Endothelial cell of umbilical vein (primary cell): ENCODE measurements around the gene AFTPH. TPM values are rescaled to one million over a fixed set of nuclear protein-coding genes. Genes with fewer than 3 reads are reported as not detected.

Source experiments
- BruUV-seq: library from RNA; stranded (reverse); fragments of 400-500 nt; replicated peaks from 2 replicates; lab custom pipeline; 2021; lab: Mats Ljungman, UMichigan
- CTCF ChIA-PET: fragments of 300-600, 350-600 bp; sonication (Branson Sonifier 250); formaldehyde crosslinking; loops from one replicate; lab custom pipeline; 2021; ENCODE audit warnings: antibody characterized with exemption, inconsistent platforms; lab: Charles Lee
- POLR2A ChIA-PET: fragments of 300-600, 350-600 bp; sonication (Branson Sonifier 250); formaldehyde crosslinking; loops from one replicate; lab custom pipeline; 2021; ENCODE audit warnings: antibody characterized with exemption, inconsistent platforms; lab: Charles Lee
- DNase-seq: peaks from one replicate; pipeline ENCODE4 v3.0.0-alpha.2; 2011; ENCODE audit warnings: low read depth, low spot score
- FAIRE-seq: peaks from 2 replicates; lab custom pipeline; 2011; peaks lifted over from hg19 to GRCh38; lab: Jason Lieb, UNC
- H2AFZ ChIP-seq: 2 replicates; pipeline ENCODE4 v1.6.0; 2012; ENCODE audit warnings: low read depth, low read length, control low read depth, inconsistent platforms
- H3K27ac ChIP-seq: 2 replicates; pipeline ENCODE4 v1.5.1; 2011; ENCODE audit warnings: low read depth, mild to moderate bottlenecking, control low read depth, low read length, moderate library complexity; ENCODE audit not compliant: insufficient read depth
- H3K27me3 ChIP-seq, 2 experiments: 2 replicates each; pipeline versions ENCODE4 v1.6.0 to v1.6.1; 2011; ENCODE audit warnings: low read length in 2 of 2, mixed read lengths in 1 of 2; ENCODE audit not compliant: control insufficient read depth in 2 of 2, insufficient read depth in 2 of 2
- H3K36me3 ChIP-seq, 2 experiments: 2 replicates in 1 of 2; 3 replicates in 1 of 2; pipeline ENCODE4 v1.5.1; 2011; ENCODE audit warnings: low read length in 2 of 2, mild to moderate bottlenecking in 1 of 2, moderate library complexity in 1 of 2; ENCODE audit not compliant: control insufficient read depth in 2 of 2, insufficient read depth in 2 of 2; ENCODE audit errors: extremely low read depth in 1 of 2
- H3K4me1 ChIP-seq: 3 replicates; pipeline ENCODE4 v1.5.1; 2011; ENCODE audit warnings: mild to moderate bottlenecking, low read length; ENCODE audit not compliant: control insufficient read depth, insufficient read depth; ENCODE audit errors: extremely low read depth
- H3K4me2 ChIP-seq: 2 replicates; pipeline ENCODE4 v1.6.1; 2011; ENCODE audit warnings: low read length, control low read depth, mixed read lengths; ENCODE audit not compliant: insufficient read depth
- H3K4me3 ChIP-seq, 3 experiments: fragments of 200-600 bp in 1 of 3; sonication (generic), shearing (Covaris generic) in 1 of 3; replicated peaks in 1 of 3; 2 replicates each; pipeline ENCODE4 v1.5.1; 2011 to 2016; ENCODE audit warnings: control low read depth in 3 of 3, low read length in 3 of 3, mild to moderate bottlenecking in 2 of 3, inconsistent platforms in 1 of 3, low read depth in 1 of 3, moderate library complexity in 1 of 3; ENCODE audit not compliant: insufficient read depth in 1 of 3
- H3K79me2 ChIP-seq: 2 replicates; pipeline ENCODE4 v1.6.0; 2012; ENCODE audit warnings: low read length, inconsistent platforms; ENCODE audit not compliant: control insufficient read depth, insufficient read depth
- H3K9ac ChIP-seq: replicated peaks from 2 replicates; pipeline ENCODE3; 2011; ENCODE audit warnings: low read length, control low read depth; ENCODE audit not compliant: insufficient read depth; ENCODE audit errors: extremely low read depth
- H3K9me1 ChIP-seq: replicated peaks from 3 replicates; pipeline ENCODE4 v1.6.0; 2011; ENCODE audit warnings: mild to moderate bottlenecking, low read length; ENCODE audit not compliant: control insufficient read depth, insufficient read depth; ENCODE audit errors: extremely low read depth
- H3K9me3 ChIP-seq: replicated peaks from 2 replicates; pipeline ENCODE4 v1.5.1; 2012; ENCODE audit warnings: low read length, inconsistent platforms; ENCODE audit not compliant: control insufficient read depth, insufficient read depth
- H4K20me1 ChIP-seq: replicated peaks from 2 replicates; pipeline ENCODE3; 2011; ENCODE audit warnings: mild to moderate bottlenecking, low read length; ENCODE audit not compliant: control insufficient read depth, insufficient read depth; ENCODE audit errors: extremely low read depth
- EZH2 ChIP-seq: IDR thresholded peaks from 2 replicates; pipeline ENCODE4 v1.6.1; 2012; ENCODE audit warnings: borderline replicate concordance, low read depth, mild to moderate bottlenecking, moderate library complexity, low read length, inconsistent platforms; ENCODE audit not compliant: severe bottlenecking
- FOS ChIP-seq: IDR thresholded peaks from 2 replicates; pipeline ENCODE4 v1.6.1; 2011; ENCODE audit warnings: mild to moderate bottlenecking, low read length, moderate library complexity, borderline replicate concordance; ENCODE audit not compliant: insufficient read depth
- GATA2 ChIP-seq: IDR thresholded peaks from 2 replicates; pipeline ENCODE4 v1.7.0; 2011; ENCODE audit warnings: low read depth, mild to moderate bottlenecking, moderate library complexity, mixed read lengths, low read length; ENCODE audit not compliant: insufficient read length, insufficient read depth
- JUN ChIP-seq: IDR thresholded peaks from 2 replicates; pipeline ENCODE4 v1.6.1; 2011; ENCODE audit warnings: borderline replicate concordance, low read depth; ENCODE audit not compliant: insufficient read length, insufficient read depth
- MYC ChIP-seq: IDR thresholded peaks from one replicate; pipeline ENCODE4 v1.6.1; 2011; ENCODE audit warnings: mild to moderate bottlenecking, low read depth, low read length
- POLR2A ChIP-seq: IDR thresholded peaks from 2 replicates; pipeline ENCODE4 v1.6.1; 2012; ENCODE audit warnings: low read depth, mild to moderate bottlenecking, control low read depth, low read length
- POLR2AphosphoS5 ChIP-seq: IDR thresholded peaks from 2 replicates; pipeline ENCODE4 v1.6.1; 2012; ENCODE audit warnings: low read depth, mild to moderate bottlenecking, control low read depth, low read length, moderate library complexity; ENCODE audit not compliant: insufficient read depth
- dilution Hi-C: fragments of 300-500 bp; cut with MboI; formaldehyde crosslinking; loops from one replicate; pipeline ENCODE4 v1.15.0; 2019; ENCODE audit warnings: low sequenced_read_pairs; ENCODE audit not compliant: extremely low pct_ligation_motif_present
- intact Hi-C: fragments of 100-400 bp; cut with micrococcal nuclease; formaldehyde crosslinking; loops from one replicate; pipeline ENCODE4 v1.10.0; 2022
- polyA plus RNA-seq, 4 experiments: library from polyadenylated mRNA; depleted of rRNA in 3 of 4; stranded (reverse) in 3 of 4; unstranded in 1 of 4; fragments of >200 nt; gene quantifications; 2 replicates each; pipeline versions ENCODE4 v1.2.1 to v1.2.3, GENCODE V29; 2011 to 2012; ENCODE audit warnings: missing spikeins in 1 of 4
- total RNA-seq: library from RNA; stranded (reverse); gene quantifications from 2 replicates; pipeline ENCODE4 v1.2.3, GENCODE V29; 2021
- TF ChIP-seq, protein P1 (sequence below), 2 donors: IDR thresholded peaks; 1 replicate in 1 of 2; 2 replicates in 1 of 2; pipeline ENCODE4 v1.5.1; 2011; ENCODE audit warnings: low read length in 2 of 2, mild to moderate bottlenecking in 2 of 2, moderate library complexity in 2 of 2, control low read depth in 1 of 2, inconsistent platforms in 1 of 2, low read depth in 1 of 2; ENCODE audit not compliant: insufficient read depth in 1 of 2; ENCODE audit errors: extremely low read depth in 1 of 2
- TF ChIP-seq, protein P2 (sequence below): IDR thresholded peaks from 2 replicates; pipeline ENCODE4 v1.6.1; 2011; ENCODE audit not compliant: insufficient read depth, insufficient read length

Gene AFTPH
- total and polyA plus RNA-seq, 2 donors (not counting 3 experiments of a cell fraction or from before 2014, with no cell fraction given): 6.9 to 15.3 TPM

DNA sequence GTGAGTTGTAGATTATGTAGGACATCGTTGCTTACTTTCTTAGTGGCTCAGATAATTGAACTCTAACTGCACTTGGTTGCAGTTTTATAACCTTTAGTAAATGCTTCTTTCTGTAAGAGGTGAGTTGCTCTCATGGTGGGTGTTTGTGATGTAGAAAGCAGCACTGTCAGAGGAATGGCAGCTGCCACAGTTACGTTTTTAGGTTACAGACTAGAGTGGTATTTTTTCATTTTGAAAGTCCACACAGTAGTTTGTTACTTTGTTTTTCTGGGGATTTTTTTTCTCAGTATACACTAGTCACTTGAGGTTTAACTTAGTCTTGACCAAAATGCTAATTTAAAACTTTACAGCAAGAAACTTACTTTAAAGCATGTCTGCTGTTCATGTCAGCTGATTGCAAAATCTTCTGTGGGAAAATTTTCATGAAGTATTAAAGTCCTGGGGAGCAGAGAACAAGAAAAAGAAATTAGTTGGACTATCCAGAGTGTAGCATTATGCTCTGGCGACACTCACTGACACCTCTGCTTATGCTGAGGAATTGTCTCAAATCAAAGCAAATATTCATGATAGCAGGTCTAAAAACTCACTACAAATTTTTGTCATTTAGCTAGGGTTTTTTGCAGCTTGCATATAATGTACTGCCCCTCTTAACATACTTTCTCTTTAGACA lies 14.8 kb downstream of the AFTPH start:
- ChIA-PET CTCF (interaction anchor here (1.6 kb wide), 1 partner anchor 16 kb away, joined by 7 read pairs; the partner anchor contains the start of gene AFTPH), POLR2A (no interaction called here)
- BruUV-seq: no TSS peak
- Histone ChIP-seq H3K4me2 (no peak overlapping the region), H3K36me3 (no peaks in the 10 kb centered on the region), H3K9me3 (no peaks in the 10 kb centered on the region), H3K27ac (no peak overlapping the region), H4K20me1 (peaks cover 11% of the 10 kb centered on the region), H3K9ac (no peak overlapping the region), H3K4me1 (no peaks in the 10 kb centered on the region), H3K9me1 (peaks cover 2% of the 10 kb centered on the region), H3K79me2 (peaks cover 24% of the 10 kb centered on the region), H2AFZ (no peak overlapping the region), H3K27me3 (no peaks in the 10 kb centered on the region), H3K4me3 (no peak overlapping the region)
- dilution Hi-C loops (no loop called here), intact Hi-C loops (no loop called here)
- no peak for DNase-seq
- TF ChIP-seq POLR2A: no peak
- no peak for TF ChIP-seq JUN
- TF ChIP-seq FOS: no peak
- TF ChIP-seq, protein P1, sequence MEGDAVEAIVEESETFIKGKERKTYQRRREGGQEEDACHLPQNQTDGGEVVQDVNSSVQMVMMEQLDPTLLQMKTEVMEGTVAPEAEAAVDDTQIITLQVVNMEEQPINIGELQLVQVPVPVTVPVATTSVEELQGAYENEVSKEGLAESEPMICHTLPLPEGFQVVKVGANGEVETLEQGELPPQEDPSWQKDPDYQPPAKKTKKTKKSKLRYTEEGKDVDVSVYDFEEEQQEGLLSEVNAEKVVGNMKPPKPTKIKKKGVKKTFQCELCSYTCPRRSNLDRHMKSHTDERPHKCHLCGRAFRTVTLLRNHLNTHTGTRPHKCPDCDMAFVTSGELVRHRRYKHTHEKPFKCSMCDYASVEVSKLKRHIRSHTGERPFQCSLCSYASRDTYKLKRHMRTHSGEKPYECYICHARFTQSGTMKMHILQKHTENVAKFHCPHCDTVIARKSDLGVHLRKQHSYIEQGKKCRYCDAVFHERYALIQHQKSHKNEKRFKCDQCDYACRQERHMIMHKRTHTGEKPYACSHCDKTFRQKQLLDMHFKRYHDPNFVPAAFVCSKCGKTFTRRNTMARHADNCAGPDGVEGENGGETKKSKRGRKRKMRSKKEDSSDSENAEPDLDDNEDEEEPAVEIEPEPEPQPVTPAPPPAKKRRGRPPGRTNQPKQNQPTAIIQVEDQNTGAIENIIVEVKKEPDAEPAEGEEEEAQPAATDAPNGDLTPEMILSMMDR (IDR thresholded peaks at IDR 0.05; ENCODE audit: extremely low read depth in 1 of 2, insufficient read depth in 1 of 2, low read depth in 1 of 2, low read length in 2 of 2): no peak
- TF ChIP-seq, protein P2, sequence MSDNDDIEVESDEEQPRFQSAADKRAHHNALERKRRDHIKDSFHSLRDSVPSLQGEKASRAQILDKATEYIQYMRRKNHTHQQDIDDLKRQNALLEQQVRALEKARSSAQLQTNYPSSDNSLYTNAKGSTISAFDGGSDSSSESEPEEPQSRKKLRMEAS: no peak
- no peak for TF ChIP-seq MYC
- no peak for TF ChIP-seq EZH2
- no peak for TF ChIP-seq POLR2AphosphoS5
- TF ChIP-seq GATA2: no peak
- FAIRE-seq: no peak
